HEK293 (cell line): ENCODE data around the gene PLCL2.

Experiments used
- CTCF ChIA-PET: fragments of 350-600 bp; formaldehyde crosslinking; extraction: SDS; loops from one replicate; lab custom pipeline; 2021; ENCODE audit warnings: antibody characterized with exemption; lab: Yijun Ruan, JAX
- POLR2A ChIA-PET: fragments of 300-600 bp; formaldehyde crosslinking; extraction: SDS; loops from one replicate; lab custom pipeline; 2020; ENCODE audit warnings: antibody characterized with exemption, inconsistent platforms; lab: Yijun Ruan, JAX
- H3K27ac ChIP-seq: fragments of 200-500 bp; sonication (Bioruptor generic); 2 replicates; pipeline ENCODE4 v1.5.1; 2014; ENCODE audit warnings: low read depth, low read length, control low read depth, inconsistent platforms; ENCODE audit errors: extremely low read depth
- H3K36me3 ChIP-seq, 2 experiments: fragments of 200-500 bp in 1 of 2; sonication (Bioruptor generic) in 1 of 2; 1 replicate in 1 of 2; 2 replicates in 1 of 2; pipeline ENCODE4 v1.5.1; 2014 to 2017; ENCODE audit warnings: inconsistent platforms in 2 of 2, low read length in 2 of 2; ENCODE audit not compliant: control insufficient read depth in 2 of 2, insufficient read depth in 1 of 2
- H3K4me1 ChIP-seq: fragments of 200-500 bp; sonication (Bioruptor generic); 2 replicates; pipeline ENCODE4 v1.5.1; 2014; ENCODE audit warnings: mild to moderate bottlenecking, low read length, inconsistent platforms; ENCODE audit not compliant: control insufficient read depth, insufficient read depth
- H3K4me3 ChIP-seq: 2 replicates; pipeline ENCODE4 v1.5.1; 2011; ENCODE audit warnings: low read depth, mild to moderate bottlenecking, control low read depth, low read length, moderate library complexity
- H3K9me3 ChIP-seq: fragments of 200-500 bp; sonication (Bioruptor generic); 2 replicates; pipeline ENCODE4 v1.5.1; 2014; ENCODE audit warnings: low read depth, low read length, inconsistent platforms; ENCODE audit not compliant: control insufficient read depth, insufficient read depth
- AEBP2 ChIP-seq: fragments of 450-650 bp; formaldehyde crosslinking; IDR thresholded peaks from 2 replicates; pipeline ENCODE4 v1.5.1; 2016; ENCODE audit warnings: missing biosample characterization, missing genetic modification characterization, borderline replicate concordance
- BCL11B ChIP-seq: fragments of 450-650 bp; formaldehyde crosslinking; IDR thresholded peaks from 2 replicates; pipeline ENCODE4 v1.5.1; 2016; ENCODE audit warnings: low read depth, missing biosample characterization, missing genetic modification characterization
- GFI1B ChIP-seq: fragments of 450-650 bp; formaldehyde crosslinking; IDR thresholded peaks from 2 replicates; pipeline ENCODE4 v1.5.1; 2016; ENCODE audit warnings: missing biosample characterization, missing genetic modification characterization
- IKZF3 ChIP-seq: fragments of 450-650 bp; IDR thresholded peaks from 2 replicates; pipeline ENCODE4 v1.5.0; 2018; ENCODE audit warnings: missing biosample characterization, mild to moderate bottlenecking, missing genetic modification characterization, moderate library complexity
- MYNN ChIP-seq: fragments of 450-650 bp; formaldehyde crosslinking; IDR thresholded peaks from 2 replicates; pipeline ENCODE4 v1.5.1; 2016; ENCODE audit warnings: missing biosample characterization, missing genetic modification characterization, borderline replicate concordance
- PBX3 ChIP-seq: sonication (generic); formaldehyde crosslinking; IDR thresholded peaks from 2 replicates; pipeline ENCODE4 v1.8.1; 2022; ENCODE audit warnings: mild to moderate bottlenecking, moderate library complexity, missing genetic modification reagents
- SCRT2 ChIP-seq: fragments of 450-650 bp; formaldehyde crosslinking; IDR thresholded peaks from 2 replicates; pipeline ENCODE4 v1.5.1; 2016; ENCODE audit warnings: missing biosample characterization, missing genetic modification characterization
- TCF7L2 ChIP-seq: IDR thresholded peaks from 2 replicates; pipeline ENCODE4 v1.6.1; 2011; ENCODE audit warnings: low read depth, mild to moderate bottlenecking, inconsistent platforms, low read length, moderate library complexity, borderline replicate concordance
- ZIC2 ChIP-seq: fragments of 450-650 bp; formaldehyde crosslinking; IDR thresholded peaks from 2 replicates; pipeline ENCODE4 v1.5.1; 2016; ENCODE audit warnings: missing biosample characterization, missing genetic modification characterization
- ZNF362 ChIP-seq: fragments of 450-650 bp; formaldehyde crosslinking; IDR thresholded peaks from 2 replicates; pipeline ENCODE4 v1.5.1; 2016; ENCODE audit warnings: missing biosample characterization, missing genetic modification characterization
- ZNF488 ChIP-seq: fragments of 450-650 bp; formaldehyde crosslinking; IDR thresholded peaks from 2 replicates; pipeline ENCODE4 v1.5.1; 2016; ENCODE audit warnings: missing biosample characterization, missing genetic modification characterization
- ZNF623 ChIP-seq: fragments of 450-650 bp; formaldehyde crosslinking; IDR thresholded peaks from 2 replicates; pipeline ENCODE4 v1.5.1; 2016; ENCODE audit warnings: missing biosample characterization, missing genetic modification characterization
- ZNF76 ChIP-seq: fragments of 450-650 bp; formaldehyde crosslinking; IDR thresholded peaks from 2 replicates; pipeline ENCODE4; 2016; ENCODE audit warnings: low read depth, missing biosample characterization, missing genetic modification characterization, borderline replicate concordance
- ZNF768 ChIP-seq: fragments of 450-650 bp; formaldehyde crosslinking; IDR thresholded peaks from 2 replicates; pipeline ENCODE4 v1.5.1; 2018; ENCODE audit warnings: missing biosample characterization, mild to moderate bottlenecking, missing genetic modification characterization
- ZNF791 ChIP-seq: fragments of 450-650 bp; formaldehyde crosslinking; IDR thresholded peaks from 2 replicates; pipeline ENCODE4 v1.5.1; 2016; ENCODE audit warnings: missing biosample characterization, missing genetic modification characterization
- ZSCAN23 ChIP-seq: fragments of 450-650 bp; formaldehyde crosslinking; IDR thresholded peaks from 2 replicates; pipeline ENCODE4 v1.5.1; 2016; ENCODE audit warnings: missing biosample characterization, missing genetic modification characterization
- TF ChIP-seq, protein P1 (sequence below): fragments of 450-650 bp; formaldehyde crosslinking; IDR thresholded peaks from 2 replicates; pipeline ENCODE4 v1.5.1; 2016; ENCODE audit warnings: missing biosample characterization, missing genetic modification characterization, low read depth
- TF ChIP-seq, protein P2 (sequence below): fragments of 450-650 bp; formaldehyde crosslinking; IDR thresholded peaks from 2 replicates; pipeline ENCODE4; 2016; ENCODE audit warnings: missing biosample characterization, missing genetic modification characterization
- TF ChIP-seq, protein P3 (sequence below): fragments of 450-650 bp; formaldehyde crosslinking; IDR thresholded peaks from 2 replicates; pipeline ENCODE4 v1.5.1; 2016; ENCODE audit warnings: missing biosample characterization, missing genetic modification characterization

PLCL2 gene

GRCh38 chr3:17135696-17136095 lies 250.9 kb downstream of the PLCL2 start:
- POLR2A ChIA-PET, result no interaction called here
- no peak for TF ChIP-seq ZNF76 (tag by site-specific recombination)
- peak; percentile 77 for TF ChIP-seq ZIC2 (tag by site-specific recombination)
- TF ChIP-seq PBX3 (CRISPR knock-in tag), result no peak
- TF ChIP-seq SCRT2 (tag by site-specific recombination), result no peak
- no peak for TF ChIP-seq BCL11B
- TF ChIP-seq ZNF623 (tag by site-specific recombination), result no peak
- no peak for TF ChIP-seq GFI1B (tag by site-specific recombination)
- TF ChIP-seq, all 188 proteins: peak for 1
- Histone ChIP-seq H3K4me3 (no peak overlapping the region), H3K27ac (no peak overlapping the region), H3K4me1 (no peaks in the 10 kb centered on the region), H3K9me3 (no peaks in the 10 kb centered on the region), H3K36me3 (no peaks in the 10 kb centered on the region)
- CTCF ChIA-PET, result no interaction called here

GRCh38 chr3:17136136-17136721 lies 251.5 kb downstream of the PLCL2 start:
- TF ChIP-seq TCF7L2, result no peak
- TF ChIP-seq ZSCAN23 (tag by site-specific recombination), result no peak
- TF ChIP-seq ZNF768 (tag by site-specific recombination), result no peak
- TF ChIP-seq, protein P1, sequence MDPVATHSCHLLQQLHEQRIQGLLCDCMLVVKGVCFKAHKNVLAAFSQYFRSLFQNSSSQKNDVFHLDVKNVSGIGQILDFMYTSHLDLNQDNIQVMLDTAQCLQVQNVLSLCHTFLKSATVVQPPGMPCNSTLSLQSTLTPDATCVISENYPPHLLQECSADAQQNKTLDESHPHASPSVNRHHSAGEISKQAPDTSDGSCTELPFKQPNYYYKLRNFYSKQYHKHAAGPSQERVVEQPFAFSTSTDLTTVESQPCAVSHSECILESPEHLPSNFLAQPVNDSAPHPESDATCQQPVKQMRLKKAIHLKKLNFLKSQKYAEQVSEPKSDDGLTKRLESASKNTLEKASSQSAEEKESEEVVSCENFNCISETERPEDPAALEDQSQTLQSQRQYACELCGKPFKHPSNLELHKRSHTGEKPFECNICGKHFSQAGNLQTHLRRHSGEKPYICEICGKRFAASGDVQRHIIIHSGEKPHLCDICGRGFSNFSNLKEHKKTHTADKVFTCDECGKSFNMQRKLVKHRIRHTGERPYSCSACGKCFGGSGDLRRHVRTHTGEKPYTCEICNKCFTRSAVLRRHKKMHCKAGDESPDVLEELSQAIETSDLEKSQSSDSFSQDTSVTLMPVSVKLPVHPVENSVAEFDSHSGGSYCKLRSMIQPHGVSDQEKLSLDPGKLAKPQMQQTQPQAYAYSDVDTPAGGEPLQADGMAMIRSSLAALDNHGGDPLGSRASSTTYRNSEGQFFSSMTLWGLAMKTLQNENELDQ (tag by site-specific recombination), result no peak
- TF ChIP-seq IKZF3 (tag by site-specific recombination), result no peak
- TF ChIP-seq ZIC2 (tag by site-specific recombination), result peak; percentile 64
- TF ChIP-seq ZNF488, result no peak
- TF ChIP-seq MYNN (tag by site-specific recombination), result no peak
- TF ChIP-seq, all 188 proteins: peak for 1
- Histone ChIP-seq H3K36me3 (no peaks in the 10 kb centered on the region), H3K4me3 (no peak overlapping the region), H3K9me3 (no peaks in the 10 kb centered on the region), H3K27ac (no peak overlapping the region), H3K4me1 (no peaks in the 10 kb centered on the region)
- POLR2A ChIA-PET, result no interaction called here
- CTCF ChIA-PET, result interaction anchor here (0.7 kb wide), 1 partner anchor 32 kb away, joined by 3 read pairs; no protein-coding TSS in a partner anchor

DNA sequence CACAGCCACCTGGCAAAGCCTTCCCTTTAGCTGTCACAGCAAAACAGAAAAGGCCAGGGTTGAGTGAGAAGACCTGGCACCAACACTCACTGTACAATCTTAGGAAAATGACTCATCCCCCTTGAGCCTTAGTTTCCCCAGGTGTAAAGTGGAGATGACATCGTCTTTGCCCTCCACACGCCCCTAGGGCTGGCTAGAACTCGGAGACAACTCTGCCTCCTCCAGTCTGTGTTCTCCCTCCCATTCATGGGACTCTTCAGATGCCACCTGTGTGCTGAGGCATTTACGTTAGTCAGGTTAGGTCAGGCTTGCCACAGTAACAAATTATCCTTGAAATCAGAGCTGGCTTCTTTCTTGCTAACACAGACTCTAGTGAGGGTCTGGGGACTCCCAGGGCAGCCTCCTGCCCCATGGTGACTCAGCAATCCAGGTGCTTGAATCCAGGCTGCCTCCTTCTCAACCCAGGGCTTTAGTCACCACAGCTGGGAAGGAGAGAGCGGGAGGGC lies 252.6 kb downstream of the PLCL2 start:
- no peaks in the 10 kb centered on the region for H3K4me1 ChIP-seq
- POLR2A ChIA-PET, result no interaction called here
- no peaks in the 10 kb centered on the region for H3K36me3 ChIP-seq
- CTCF ChIA-PET, result no interaction called here
- H3K27ac ChIP-seq, result no peak overlapping the region
- no peak overlapping the region for H3K4me3 ChIP-seq
- H3K9me3 ChIP-seq, result no peaks in the 10 kb centered on the region
- TF ChIP-seq ZNF791 (tag by site-specific recombination) (no peak), BCL11B (no peak), AEBP2 (no peak), ZNF362 (tag by site-specific recombination) (no peak)
- TF ChIP-seq, protein P2, sequence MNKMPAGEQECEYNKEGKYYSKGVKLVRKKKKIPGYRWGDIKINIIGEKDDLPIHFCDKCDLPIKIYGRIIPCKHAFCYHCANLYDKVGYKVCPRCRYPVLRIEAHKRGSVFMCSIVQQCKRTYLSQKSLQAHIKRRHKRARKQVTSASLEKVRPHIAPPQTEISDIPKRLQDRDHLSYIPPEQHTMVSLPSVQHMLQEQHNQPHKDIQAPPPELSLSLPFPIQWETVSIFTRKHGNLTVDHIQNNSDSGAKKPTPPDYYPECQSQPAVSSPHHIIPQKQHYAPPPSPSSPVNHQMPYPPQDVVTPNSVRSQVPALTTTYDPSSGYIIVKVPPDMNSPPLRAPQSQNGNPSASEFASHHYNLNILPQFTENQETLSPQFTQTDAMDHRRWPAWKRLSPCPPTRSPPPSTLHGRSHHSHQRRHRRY (tag by site-specific recombination), result no peak
- TF ChIP-seq, protein P3, sequence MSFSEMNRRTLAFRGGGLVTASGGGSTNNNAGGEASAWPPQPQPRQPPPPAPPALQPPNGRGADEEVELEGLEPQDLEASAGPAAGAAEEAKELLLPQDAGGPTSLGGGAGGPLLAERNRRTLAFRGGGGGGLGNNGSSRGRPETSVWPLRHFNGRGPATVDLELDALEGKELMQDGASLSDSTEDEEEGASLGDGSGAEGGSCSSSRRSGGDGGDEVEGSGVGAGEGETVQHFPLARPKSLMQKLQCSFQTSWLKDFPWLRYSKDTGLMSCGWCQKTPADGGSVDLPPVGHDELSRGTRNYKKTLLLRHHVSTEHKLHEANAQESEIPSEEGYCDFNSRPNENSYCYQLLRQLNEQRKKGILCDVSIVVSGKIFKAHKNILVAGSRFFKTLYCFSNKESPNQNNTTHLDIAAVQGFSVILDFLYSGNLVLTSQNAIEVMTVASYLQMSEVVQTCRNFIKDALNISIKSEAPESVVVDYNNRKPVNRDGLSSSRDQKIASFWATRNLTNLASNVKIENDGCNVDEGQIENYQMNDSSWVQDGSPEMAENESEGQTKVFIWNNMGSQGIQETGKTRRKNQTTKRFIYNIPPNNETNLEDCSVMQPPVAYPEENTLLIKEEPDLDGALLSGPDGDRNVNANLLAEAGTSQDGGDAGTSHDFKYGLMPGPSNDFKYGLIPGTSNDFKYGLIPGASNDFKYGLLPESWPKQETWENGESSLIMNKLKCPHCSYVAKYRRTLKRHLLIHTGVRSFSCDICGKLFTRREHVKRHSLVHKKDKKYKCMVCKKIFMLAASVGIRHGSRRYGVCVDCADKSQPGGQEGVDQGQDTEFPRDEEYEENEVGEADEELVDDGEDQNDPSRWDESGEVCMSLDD (tag by site-specific recombination), result no peak
